Measurements from ENCODE around the gene DOCK3. TPM values are rescaled to one million over a fixed set of nuclear protein-coding genes. Genes with fewer than 3 reads are reported as not detected.

Gene DOCK3
- total RNA-seq, 3 donors from 2014 or later (not counting 1 experiment from before 2014, with no cell fraction given), result 1.4 to 2.4 (median 1.7) TPM

DNA sequence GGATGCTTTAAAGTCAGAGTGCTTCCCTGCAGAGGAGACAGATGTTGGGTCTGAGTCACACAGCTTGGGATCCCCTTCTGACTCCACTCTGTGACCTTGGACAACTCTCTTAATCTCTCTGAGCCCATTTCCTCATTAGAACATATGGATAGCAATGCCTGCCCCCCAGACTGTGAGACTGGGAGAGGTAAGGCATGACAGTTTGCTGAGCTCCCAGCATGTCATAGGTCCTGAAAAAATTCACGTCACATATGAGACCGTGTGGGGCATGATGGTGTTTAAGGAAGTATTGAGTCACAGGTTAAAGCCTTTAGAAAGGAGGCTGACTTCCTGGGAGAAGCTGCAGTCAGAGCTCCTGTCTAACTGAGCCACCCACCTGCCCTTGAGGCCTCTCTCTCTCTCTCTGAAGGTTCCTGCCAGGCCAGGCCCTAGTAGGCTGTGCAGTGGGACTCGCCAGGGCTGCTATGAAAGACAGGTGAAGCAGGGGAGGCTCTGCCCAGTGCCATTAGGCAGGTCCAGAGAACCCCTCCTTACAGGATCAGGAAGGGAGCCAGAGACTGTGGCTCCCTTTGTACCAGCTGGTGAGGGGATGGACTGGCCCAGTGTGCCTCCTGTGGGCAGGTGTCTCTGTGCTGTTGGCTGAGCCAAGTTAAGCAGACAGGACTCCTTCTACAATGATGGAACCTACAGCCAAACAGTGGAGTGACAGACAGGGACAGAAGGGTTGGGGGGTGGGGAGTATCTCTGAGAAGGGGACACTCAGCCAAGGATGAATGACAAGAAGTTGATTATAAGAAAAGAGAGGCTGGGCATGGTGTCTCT lies 19.5 kb upstream of the DOCK3 start:
- H3K27ac ChIP-seq (ENCODE audit: low read length), result no peak overlapping the region
- no peaks in the 10 kb centered on the region for H3K36me3 Mint-ChIP-seq
- no peaks in the 10 kb centered on the region for H3K9me3 Mint-ChIP-seq
- H3K4me3 Mint-ChIP-seq, result no peak overlapping the region
- H3K27me3 ChIP-seq (ENCODE audit: control insufficient read depth, insufficient read depth, low read length), result no peaks in the 10 kb centered on the region
- DNase-seq, result no peak
- TF ChIP-seq, protein P1, sequence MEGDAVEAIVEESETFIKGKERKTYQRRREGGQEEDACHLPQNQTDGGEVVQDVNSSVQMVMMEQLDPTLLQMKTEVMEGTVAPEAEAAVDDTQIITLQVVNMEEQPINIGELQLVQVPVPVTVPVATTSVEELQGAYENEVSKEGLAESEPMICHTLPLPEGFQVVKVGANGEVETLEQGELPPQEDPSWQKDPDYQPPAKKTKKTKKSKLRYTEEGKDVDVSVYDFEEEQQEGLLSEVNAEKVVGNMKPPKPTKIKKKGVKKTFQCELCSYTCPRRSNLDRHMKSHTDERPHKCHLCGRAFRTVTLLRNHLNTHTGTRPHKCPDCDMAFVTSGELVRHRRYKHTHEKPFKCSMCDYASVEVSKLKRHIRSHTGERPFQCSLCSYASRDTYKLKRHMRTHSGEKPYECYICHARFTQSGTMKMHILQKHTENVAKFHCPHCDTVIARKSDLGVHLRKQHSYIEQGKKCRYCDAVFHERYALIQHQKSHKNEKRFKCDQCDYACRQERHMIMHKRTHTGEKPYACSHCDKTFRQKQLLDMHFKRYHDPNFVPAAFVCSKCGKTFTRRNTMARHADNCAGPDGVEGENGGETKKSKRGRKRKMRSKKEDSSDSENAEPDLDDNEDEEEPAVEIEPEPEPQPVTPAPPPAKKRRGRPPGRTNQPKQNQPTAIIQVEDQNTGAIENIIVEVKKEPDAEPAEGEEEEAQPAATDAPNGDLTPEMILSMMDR (IDR thresholded peaks at IDR 0.05), result no peak
- intact Hi-C loops (cut with micrococcal nuclease), result loop anchor here (10.0 kb wide), 1 partner anchor 80 kb away; no protein-coding TSS in a partner anchor
- WGBS (ENCODE audit: insufficient coverage), result 54% methylated on average over 2 of the region's 3 CpGs
- H3K4me1 ChIP-seq (ENCODE audit: control insufficient read depth, insufficient read depth, low read length), result no peaks in the 10 kb centered on the region
- H3K36me3 ChIP-seq (ENCODE audit: control insufficient read depth, insufficient read depth, low read length), result no peaks in the 10 kb centered on the region
- peak overlapping the region; percentile 18 to 27 for H3K27ac Mint-ChIP-seq
- no peak overlapping the region for H3K4me3 ChIP-seq (ENCODE audit: low read length)
- H3K4me1 Mint-ChIP-seq, result peaks cover 4 to 8% of the 10 kb centered on the region in 2 donors
- H3K9me3 ChIP-seq (ENCODE audit: control insufficient read depth, insufficient read depth, low read length), result no peaks in the 10 kb centered on the region
- H3K27me3 Mint-ChIP-seq (ENCODE audit: low read depth in 2 of 2), result no peaks in the 10 kb centered on the region
- peak in 1 of 3 donors; percentile 17 for ATAC-seq

- 86% methylated on average over 8 of the region's 8 CpGs for WGBS (ENCODE audit: insufficient coverage)
- no peaks in the 10 kb centered on the region for H3K4me1 ChIP-seq (ENCODE audit: control insufficient read depth, insufficient read depth, low read length)
- no peaks in the 10 kb centered on the region for H3K9me3 Mint-ChIP-seq
- H3K27ac ChIP-seq (ENCODE audit: low read length), result no peak overlapping the region
- H3K9me3 ChIP-seq (ENCODE audit: control insufficient read depth, insufficient read depth, low read length), result no peaks in the 10 kb centered on the region
- H3K36me3 ChIP-seq (ENCODE audit: control insufficient read depth, insufficient read depth, low read length), result no peaks in the 10 kb centered on the region
- H3K36me3 Mint-ChIP-seq, result no peaks in the 10 kb centered on the region
- no peaks in the 10 kb centered on the region for H3K27me3 ChIP-seq (ENCODE audit: control insufficient read depth, insufficient read depth, low read length)
- H3K27ac Mint-ChIP-seq, result peak overlapping the region in 1 of 2 donors; percentile 18
- H3K27me3 Mint-ChIP-seq (ENCODE audit: low read depth in 2 of 2), result no peaks in the 10 kb centered on the region
- intact Hi-C loops (cut with micrococcal nuclease), result loop anchor here (10.0 kb wide), 1 partner anchor 82 kb away; no protein-coding TSS in a partner anchor
- H3K4me3 ChIP-seq (ENCODE audit: low read length), result no peak overlapping the region
- no peak overlapping the region for H3K4me3 Mint-ChIP-seq
- peaks cover 0 to 4% of the 10 kb centered on the region in 2 donors for H3K4me1 Mint-ChIP-seq
- no peak for DNase-seq
- no peak for ATAC-seq
- TF ChIP-seq, protein P1 (IDR thresholded peaks at IDR 0.05), result no peak
Observed at GRCh38 chr3:50656417-50657195, 18.1 kb upstream of the DOCK3 start.

DNA sequence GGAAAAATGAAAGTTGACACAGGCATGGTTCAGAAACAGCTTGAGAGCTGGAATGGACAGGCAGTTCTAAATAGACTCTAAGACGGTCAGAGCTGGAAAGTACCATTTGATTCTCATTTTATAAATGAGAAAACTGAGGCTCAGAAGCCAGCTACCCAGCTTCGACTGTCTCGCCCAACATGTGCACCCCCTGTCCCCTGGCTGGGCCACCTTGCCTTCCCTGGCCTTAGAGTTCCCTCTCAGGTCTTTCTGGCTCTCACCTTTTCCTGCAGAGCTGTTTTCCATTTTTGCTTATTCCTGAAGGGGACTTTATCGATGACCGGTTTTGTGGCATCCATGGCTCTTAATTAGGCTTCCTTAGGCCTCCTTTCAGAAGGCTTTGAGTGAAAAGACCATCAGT lies 17.3 kb upstream of the DOCK3 start:
- peaks cover 0 to 4% of the 10 kb centered on the region in 2 donors for H3K4me1 Mint-ChIP-seq
- no peaks in the 10 kb centered on the region for H3K27me3 Mint-ChIP-seq (ENCODE audit: low read depth in 2 of 2)
- ATAC-seq (no peak), DNase-seq (no peak)
- H3K36me3 ChIP-seq (ENCODE audit: control insufficient read depth, insufficient read depth, low read length), result no peaks in the 10 kb centered on the region
- H3K27ac ChIP-seq (ENCODE audit: low read length), result no peak overlapping the region
- H3K9me3 ChIP-seq (ENCODE audit: control insufficient read depth, insufficient read depth, low read length), result no peaks in the 10 kb centered on the region
- no peaks in the 10 kb centered on the region for H3K36me3 Mint-ChIP-seq
- TF ChIP-seq, protein P1 (IDR thresholded peaks at IDR 0.05), result no peak
- no peak overlapping the region for H3K27ac Mint-ChIP-seq
- no peaks in the 10 kb centered on the region for H3K27me3 ChIP-seq (ENCODE audit: control insufficient read depth, insufficient read depth, low read length)
- H3K4me3 Mint-ChIP-seq, result no peak overlapping the region
- H3K4me1 ChIP-seq (ENCODE audit: control insufficient read depth, insufficient read depth, low read length), result no peaks in the 10 kb centered on the region
- no peak overlapping the region for H3K4me3 ChIP-seq (ENCODE audit: low read length)
- WGBS (ENCODE audit: insufficient coverage), result 94% methylated on average over 5 of the region's 5 CpGs
- H3K9me3 Mint-ChIP-seq, result no peaks in the 10 kb centered on the region
- intact Hi-C loops (cut with micrococcal nuclease), result loop anchor here (10.0 kb wide), 1 partner anchor 83 kb away; no protein-coding TSS in a partner anchor
